Measurements from ENCODE around the gene GPR158.

DNA sequence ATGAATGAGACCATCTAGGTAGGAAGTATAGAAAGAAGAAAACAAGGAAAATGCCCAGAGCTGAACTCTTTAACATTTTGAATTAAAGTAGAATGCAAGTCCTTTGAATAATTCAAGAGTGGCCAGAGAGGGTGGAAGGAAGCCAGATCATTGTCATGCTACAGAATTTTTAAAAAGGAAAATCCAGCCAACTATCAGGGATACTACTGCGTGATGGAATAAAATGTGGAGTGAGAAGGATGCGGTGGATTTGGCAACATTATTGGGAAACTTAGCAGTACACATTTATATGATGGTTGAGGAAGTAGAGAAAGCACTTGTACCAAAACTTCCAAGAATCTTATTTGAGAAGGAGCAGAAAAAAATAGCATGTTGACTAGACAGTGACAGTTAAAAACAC lies 261.6 kb downstream of the GPR158 start:
- TF ChIP-seq, protein P1, sequence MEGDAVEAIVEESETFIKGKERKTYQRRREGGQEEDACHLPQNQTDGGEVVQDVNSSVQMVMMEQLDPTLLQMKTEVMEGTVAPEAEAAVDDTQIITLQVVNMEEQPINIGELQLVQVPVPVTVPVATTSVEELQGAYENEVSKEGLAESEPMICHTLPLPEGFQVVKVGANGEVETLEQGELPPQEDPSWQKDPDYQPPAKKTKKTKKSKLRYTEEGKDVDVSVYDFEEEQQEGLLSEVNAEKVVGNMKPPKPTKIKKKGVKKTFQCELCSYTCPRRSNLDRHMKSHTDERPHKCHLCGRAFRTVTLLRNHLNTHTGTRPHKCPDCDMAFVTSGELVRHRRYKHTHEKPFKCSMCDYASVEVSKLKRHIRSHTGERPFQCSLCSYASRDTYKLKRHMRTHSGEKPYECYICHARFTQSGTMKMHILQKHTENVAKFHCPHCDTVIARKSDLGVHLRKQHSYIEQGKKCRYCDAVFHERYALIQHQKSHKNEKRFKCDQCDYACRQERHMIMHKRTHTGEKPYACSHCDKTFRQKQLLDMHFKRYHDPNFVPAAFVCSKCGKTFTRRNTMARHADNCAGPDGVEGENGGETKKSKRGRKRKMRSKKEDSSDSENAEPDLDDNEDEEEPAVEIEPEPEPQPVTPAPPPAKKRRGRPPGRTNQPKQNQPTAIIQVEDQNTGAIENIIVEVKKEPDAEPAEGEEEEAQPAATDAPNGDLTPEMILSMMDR (IDR thresholded peaks at IDR 0.05; ENCODE audit: insufficient read depth, low read length, poor library complexity, severe bottlenecking), result no peak
- TF ChIP-seq EZH2phosphoT487 (conservative IDR thresholded peaks at IDR 0.05; ENCODE audit: low read length), result no peak
